ENCODE measurements around the gene KCNJ12.
"Not testable (repeated sequence)": the region's sequence is repeated elsewhere in the genome, so short reads cannot be mapped to it uniquely, and the experiment has no call there.

The KCNJ12 gene

DNA sequence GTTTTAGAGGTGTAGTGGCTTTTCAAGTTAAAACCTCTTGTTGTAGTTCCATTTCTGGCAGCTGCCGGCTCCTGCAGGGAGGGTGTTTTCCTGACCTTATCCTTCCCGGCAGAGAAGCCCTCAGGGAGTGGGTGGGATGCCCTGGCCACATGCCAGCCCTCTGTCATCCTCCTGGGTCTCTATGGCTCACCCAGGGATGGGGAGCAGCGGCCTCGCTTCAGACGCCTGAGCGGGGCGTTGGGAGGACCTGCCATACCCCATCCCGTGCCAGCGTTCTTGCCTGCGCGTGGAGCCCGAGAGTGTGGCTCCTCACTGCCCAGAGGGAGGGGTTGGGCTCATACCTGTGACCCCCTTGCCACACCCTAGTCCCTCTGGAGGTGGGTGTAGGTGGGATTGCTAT is 11.9 kb downstream of the KCNJ12 start:
- DNase-seq, result no peak

DNA sequence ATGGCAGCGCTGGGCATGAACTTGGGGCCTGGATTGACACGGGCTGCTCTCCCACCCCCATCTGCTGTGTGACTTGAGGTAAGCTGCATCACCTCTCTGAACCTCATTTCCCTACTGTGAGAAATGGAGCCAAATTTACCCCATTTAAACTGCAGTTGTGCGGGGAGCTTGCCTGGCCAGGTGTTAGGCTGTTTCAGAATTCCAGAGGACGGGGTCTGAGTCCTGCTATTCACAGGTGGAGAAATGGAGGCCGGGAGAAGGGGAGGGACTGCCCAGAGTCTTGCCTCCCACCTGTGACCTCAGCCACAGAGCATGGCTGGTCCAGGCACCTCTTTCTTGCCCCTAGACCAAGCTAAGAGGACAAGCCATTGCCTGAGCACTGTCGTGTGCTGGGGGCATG is 12.8 kb downstream of the KCNJ12 start:
- DNase-seq, result no peak

DNA sequence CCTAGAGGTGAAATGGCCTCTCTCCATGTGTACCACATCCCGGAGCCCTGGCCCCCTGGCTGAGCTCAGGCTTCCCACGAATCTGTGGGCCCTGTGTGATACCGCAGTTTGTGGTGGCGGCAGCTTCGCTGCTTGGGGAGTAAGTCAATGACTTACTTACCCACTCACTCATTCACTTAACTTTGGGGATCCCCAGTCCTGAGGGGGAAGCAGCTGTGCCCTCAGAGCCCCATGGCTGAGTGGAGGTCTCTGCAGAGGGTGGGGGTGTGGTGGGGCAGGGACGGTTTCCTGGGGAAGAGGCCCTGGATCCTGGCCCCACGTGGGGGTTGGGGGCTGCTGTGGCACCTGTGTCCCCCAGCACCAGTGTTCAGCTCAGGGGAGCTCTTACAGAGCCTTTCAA is 13.2 kb downstream of the KCNJ12 start:
- no peak for DNase-seq

DNA sequence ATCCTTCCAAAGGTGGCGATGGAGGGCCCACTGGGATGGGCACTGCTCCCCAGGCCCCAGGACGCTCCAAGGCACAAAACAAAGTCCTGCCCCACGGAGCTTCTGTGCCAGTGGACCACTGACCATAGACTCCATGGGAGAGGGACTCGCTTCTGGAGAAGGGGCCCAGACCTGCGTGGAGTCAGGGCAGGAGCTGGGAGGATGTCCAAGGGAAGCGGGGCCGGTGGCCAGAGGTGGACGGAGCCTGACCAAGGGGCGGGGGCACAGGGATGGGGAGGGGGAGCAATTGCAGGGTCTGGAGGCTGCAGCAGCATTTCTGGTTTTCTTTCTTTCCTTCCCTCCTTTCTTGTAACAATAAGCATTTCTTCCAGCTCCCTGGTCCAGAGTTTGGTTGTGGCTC is 14.1 kb downstream of the KCNJ12 start:
- no peak for DNase-seq

DNA sequence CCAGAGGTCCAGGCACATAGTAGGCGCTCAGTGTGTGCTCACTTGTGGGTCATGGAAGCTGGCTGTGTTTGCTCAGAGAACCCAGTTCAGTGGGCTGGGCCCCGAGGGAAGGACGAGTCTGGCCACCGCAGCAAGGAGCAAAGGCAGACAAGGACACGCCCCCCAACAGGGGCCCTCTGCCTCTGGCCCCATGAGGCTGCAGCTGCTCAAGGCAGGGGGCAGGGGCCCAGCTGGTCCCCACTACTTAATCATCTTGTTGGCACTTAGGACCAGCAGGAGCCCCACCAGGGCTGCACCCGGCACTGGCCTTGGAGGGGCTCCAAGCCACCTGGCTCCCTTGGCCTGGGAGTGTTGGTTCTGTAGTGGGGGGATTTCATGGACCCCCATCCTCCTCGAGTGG is 16.1 kb downstream of the KCNJ12 start:
- no peak for DNase-seq

DNA sequence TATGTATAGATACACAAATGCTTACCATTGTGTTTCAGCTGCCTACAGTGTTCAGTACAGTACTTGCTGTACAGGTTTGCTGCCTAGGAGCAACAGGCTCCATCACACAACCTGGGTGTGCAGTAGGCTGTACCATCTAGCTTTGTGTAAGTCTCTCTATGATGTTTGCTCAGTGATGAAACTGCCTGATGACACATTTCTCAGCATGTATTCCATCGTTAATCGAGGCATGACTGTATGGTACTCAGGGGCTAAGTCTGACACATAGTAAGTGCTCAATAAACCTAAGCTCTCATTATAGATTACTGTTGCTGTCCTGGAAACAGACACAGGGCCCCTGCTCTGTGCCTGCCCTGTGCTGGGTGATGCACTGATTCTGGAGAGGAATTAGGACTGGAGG is 18.1 kb downstream of the KCNJ12 start:
- no peak for DNase-seq

DNA sequence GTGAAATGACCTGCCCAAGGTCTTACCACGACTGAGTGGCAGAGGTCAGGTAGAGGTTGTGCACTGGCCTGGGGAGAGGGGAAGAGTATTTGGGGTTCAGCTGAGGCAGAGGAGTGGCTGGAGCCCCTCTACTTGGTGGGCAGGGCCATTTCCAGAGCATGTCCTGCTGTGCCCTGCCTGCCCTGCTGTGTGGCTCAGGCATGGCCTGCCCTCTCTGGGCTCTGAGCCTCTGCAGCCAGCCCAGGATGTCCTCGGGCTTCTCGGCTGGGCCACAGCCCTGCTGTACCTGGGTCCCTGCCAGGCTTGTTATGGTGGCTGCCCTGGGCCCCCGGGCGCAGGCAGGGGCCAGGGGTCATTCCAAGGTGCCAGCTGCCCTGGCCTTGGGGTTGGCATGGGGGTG is 19.6 kb downstream of the KCNJ12 start:
- DNase-seq, result no peak

DNA sequence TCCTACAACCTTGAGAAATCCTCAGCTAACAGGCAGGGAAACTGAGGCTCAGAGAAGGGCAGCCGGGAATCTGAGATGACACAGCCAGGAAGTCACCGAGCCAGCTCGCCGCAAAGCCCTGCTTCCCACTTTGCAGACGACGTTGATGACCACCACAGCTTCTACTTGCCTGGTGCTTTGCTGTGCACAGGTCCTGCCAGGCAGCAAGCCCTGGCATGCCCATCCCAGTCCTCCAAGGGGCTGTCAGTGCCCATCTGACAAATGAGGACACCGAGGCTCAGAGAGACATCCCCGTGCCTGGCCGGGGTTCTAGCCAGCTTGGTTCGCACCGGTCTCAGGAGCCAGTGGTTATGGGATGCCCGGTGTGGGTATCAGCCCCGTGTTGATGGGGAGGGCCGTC is 20.1 kb downstream of the KCNJ12 start:
- DNase-seq, result no peak

DNA sequence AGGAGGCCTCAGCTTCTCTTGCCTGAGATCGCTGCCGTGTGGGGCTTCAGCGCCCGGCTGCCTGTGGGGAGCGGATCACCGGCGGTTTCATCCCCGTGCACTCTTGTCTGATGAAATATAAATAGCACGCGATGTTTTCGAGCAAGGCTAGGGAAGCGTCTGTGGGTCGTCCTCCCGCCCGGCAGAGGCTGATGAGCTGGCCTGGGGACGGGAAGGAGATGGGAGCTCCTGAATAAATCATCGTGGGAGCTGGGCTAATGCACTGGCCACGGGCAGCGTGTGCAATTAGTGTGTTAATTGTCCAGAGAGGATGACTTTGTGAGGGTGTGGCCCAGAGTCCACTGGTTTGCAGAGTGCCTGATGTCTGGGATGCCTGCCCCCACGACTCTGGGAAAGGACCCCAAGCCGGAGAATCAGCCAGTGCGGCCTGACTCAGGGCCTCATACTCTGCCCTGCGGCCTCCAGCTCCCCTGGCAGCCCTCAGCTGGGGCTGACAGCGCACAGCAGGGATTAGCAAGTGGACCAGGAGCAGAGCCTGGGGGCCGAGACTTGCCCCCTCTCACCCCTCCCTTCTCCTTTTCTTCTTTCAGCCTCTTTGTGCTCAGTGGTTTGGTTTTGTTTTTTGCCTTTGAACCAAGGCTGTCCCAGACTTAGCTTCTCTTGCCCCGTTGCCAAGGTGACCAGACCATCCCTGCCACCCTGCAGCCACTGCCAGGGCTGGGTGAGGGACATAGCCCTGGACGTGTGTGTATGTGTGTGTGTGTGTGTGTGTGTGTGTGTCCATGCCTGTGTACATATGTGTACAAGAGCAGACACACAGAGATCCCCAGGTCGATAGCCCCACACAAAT is 21.4 kb downstream of the KCNJ12 start:
- no peak for DNase-seq

DNA sequence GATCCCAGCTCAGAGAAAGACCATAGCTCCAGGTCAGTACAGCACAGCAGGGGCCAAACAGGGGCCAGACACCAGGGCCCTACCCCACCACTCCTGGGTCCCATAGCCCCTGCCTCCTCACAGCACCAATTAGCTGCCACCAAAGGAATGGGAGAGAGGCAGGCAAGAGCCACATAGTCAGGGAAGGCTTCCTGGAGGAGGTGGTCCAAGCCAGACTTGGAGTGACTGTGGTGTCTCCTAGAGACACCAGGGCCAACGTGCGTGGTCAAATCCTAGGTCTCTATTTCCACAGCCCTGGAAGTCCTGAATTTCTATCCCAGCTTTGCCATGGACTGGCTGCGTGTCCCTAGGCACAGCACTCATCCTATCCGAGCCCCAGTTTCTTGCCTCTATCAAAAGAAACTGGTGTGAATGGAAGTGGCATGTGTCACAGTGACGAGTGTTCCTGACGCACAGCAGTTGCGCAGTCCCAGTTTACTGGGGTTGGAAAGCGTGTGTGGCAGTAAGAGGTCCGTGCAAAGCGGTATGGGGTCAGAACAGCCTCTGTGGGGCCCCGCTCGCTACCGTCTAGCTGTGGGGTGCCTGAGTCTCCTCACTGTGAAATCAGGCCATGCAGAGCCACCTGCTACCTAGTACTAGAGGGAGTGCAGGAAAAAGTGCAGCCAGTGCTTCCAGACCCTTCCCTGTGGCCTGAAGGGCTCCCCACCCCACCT is 23.5 kb downstream of the KCNJ12 start:
- DNase-seq, result no peak

DNA sequence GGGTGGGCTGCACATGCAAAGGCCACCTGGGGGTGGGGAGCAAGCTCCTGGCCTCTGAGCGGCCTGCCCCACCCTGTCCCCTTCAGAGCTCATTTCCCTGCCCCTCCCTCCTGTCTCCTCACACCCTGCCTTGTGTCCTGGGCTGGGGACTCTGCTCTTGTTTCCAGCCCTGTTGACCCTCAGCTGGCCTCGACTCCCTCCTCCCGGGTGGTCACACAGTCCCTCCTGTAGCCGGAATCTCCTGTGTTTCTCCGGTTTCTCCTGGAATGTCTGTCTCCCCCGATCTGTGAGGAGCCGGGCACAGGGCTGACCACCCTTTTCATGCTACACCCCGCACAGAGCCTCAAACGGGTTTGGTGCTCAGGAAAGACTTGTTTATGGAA is 24.0 kb downstream of the KCNJ12 start:
- DNase-seq, result not testable (repeated sequence)

DNA sequence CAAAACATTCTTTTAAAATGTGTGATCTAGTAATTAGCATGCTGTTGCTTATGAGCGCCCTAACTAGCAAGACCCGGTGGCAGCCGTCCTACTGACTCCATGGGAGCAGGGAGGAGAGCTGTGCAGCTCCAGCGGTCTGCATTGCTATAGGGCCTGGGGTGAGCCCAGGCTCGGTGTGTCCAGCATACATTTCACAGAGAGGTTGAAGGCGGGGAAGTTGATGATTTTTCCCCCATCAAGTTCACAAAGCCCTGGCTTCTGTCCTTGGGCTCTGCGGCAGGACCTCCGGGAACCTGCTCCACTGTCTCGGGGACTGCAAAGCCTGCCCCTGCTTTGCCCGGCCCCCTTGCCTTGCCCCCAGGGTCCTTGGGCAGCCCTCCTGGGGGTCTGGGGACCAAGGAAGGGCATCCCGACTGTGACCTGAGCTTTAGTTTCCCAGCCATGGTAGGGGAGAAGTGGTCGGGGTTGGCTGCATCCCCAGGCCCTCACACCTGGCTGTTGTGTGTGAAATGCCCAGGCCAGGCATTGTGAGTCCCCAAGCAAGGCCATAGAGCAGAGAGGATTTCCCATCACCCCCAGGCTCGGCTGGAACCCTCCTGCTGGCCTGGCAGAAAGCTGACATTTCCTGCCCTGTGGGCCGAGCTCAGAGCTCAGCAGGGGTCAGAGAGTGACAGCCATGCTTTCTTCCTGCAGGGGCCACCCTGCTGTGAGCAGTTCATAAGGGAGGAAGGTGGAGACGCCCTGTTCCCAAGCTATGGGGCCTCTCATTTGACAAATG is 24.8 kb downstream of the KCNJ12 start:
- DNase-seq, result no peak

DNA sequence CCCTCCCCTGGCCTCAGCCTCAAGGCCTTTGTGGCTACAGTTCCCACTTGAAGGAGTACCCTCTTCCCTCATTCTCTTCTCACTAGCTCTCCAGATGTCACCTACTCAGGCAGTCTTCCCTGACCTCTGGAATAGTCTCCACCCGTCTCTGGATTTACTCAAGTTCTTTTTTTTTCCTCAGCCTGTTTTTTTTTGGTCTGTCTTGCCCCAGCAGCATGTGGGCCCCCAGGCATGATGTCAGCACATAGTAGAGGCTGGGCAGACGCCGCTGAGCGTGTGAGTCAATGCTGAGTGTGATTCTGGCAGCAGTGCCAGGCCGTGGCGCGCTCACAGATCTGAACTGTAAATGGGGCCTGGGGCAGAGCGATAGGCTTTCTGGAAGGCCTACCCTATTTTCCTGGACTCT is 26.0 kb downstream of the KCNJ12 start:
- not testable (repeated sequence) for DNase-seq

DNA sequence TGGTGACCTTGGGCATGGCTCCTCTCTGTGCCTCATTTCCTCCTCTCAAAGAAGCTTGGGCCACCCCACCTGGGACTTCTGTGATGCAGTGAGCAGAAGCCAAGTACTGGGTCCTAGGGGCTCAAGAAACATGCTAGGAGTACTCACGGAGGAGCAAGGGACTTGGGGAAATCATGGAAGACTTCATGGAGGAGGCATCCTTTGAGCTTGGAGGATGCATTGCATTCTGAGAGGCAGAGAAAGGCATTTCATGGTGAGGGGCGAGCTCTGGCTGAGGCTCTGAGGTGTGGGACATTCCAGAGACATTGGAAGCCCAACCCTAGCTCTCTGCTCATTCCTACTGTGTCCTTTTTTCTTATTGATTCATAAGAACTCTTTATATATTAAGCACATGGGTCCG is 26.8 kb downstream of the KCNJ12 start:
- DNase-seq, result not testable (repeated sequence)

DNA sequence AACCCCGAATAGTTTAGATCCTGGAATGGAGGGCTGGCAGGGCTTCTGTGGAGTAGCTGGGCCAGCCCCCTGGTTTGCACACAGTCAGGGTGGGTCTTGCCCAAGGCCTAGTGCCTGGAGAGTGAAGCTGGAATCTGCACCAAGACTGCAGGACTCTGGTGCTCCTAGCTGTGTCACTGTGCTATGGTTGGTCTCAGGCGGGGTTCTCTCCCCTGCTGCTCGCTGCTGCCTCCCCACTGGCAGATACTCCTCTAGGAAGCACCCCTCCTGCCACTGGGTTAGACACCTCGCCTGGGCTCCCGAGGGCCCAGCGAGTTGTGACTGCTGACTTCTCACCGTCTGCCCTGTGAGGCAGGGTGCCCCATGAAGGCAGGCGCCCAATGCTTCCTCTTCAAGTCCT is 27.9 kb downstream of the KCNJ12 start:
- not testable (repeated sequence) for DNase-seq

DNA sequence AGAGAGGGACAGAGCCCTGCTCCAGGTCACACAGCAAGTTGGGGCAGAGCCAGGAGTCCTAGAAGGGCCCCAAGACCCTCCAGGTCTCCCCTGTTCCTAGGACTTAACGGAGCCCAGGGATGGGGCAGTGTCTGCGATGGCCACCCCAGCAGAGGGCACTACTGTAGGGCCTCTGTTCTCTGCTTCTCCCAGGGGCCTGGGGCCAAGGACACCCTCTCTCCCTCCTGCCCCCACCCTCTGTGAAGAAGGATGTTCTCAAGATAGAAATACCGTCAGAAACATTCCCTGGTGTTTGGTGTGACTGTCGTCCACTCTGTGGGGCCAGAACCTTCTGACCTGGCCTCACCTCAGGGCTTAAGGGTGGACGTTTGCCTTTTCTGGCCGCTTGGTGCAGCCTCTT is 28.4 kb downstream of the KCNJ12 start:
- DNase-seq, result not testable (repeated sequence)

DNA sequence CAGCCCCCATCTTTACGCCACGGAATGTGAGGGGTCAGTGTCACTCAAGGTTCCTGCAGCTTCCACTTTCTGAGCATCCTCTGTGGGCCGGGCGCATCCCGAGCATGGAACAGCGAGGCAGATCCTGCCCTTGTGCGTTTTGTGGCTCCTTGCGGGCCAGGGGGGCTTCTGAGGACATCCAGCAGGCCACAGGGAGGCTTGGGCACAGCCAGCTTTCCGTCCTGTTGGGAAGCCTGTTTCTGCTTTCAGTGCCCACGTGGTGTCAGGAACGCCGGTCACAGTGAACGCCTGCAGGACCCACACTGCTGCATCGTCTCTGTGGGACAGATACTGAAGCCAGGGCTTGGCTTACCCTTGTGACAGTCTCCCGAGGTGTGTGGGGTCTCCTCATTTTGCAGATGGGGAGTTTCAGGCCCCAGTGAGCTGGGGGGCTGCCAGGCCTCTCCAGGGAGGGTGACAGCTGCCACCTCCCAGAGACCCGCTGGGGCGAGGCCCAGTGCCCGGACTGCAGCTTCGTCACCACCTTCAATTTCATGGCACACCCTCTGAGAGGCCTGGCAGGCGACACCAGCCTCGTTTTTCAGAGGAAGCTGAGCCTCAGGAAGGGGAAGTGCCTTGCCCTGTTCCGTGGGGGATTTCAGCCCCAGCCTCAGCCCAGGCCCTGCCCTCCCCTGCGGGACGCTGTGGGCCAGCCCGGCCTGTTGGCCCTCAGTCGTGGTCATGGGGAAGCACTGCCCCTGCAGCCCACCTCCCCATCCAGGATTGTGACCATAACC is 29.0 kb downstream of the KCNJ12 start:
- DNase-seq, result not testable (repeated sequence)

DNA sequence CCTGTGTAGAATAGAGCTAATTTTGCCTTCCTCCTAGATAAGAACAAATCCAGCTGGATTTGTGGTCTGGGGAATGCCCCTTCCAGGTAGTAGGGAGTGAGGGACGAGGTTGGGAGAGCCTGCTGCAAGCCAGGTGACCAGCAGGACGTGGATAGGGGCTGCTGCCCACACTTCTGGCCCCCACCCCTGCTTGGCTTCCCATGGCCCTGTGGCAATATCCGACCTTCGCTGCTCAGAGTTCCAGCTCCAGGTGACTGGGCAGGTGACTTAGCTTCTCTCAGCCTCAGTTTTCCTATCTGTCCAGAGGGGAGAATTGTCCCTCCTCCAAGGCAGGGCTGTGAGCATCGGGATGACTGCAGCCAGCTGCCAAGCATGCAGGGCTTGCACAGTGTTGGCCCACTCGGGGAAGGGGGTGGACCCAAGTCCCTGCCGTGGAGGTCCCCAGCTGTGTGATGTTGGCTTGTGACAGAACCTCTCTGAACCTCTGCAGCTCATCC is 29.8 kb downstream of the KCNJ12 start:
- not testable (repeated sequence) for DNase-seq

DNA sequence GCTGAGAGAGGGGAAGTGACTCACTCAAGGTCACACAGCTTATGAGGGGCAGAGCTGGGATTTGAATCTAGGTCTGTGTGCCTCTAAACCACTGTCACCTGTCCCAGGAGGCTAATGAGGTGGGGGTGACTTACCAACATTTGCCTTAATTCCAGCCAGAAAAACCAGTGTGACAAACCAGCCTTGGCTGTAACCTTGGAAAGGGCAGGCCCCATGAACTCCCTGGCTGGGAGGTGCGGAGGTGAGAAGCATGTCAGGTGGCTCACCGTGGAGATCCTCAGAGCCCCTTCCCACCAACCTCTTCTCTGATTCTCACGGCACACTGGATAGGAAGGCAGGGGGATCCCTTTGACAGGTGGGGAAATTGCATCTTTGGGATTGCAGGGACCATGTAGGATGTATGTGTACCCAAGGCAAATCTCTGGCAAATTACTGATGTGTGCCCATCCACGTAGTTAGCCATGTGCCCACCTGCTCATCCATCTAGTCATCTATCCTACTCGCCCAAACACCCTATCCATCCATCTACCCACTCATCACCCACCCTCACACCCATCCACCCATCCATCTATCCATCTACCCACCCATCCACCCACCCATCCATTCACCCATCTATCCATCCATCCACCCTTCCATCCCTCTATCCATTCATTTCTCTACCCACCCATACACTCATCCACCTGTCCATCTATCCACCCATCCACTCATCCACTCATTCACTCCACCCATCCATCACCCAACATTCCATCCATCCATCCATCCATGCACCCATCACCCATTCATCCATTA is 30.7 kb downstream of the KCNJ12 start:
- not testable (repeated sequence) for DNase-seq

DNA sequence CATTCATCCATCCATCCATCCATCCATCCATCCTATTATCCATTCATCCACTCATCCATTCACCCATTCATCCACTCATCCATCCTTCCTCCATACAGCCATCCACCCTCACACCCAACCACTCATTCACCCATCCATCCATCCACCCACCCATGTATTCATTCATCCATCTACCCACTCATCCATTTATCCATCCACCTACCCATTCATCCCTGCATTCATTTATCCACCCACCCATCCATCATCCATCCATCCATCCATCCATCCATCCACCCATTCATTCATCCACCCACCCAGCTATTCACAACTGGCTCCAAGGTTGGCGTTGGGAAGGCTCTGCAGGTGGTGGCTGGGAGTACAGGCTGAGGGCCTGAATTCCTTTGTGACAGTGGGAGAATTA is 31.6 kb downstream of the KCNJ12 start:
- DNase-seq, result not testable (repeated sequence)

DNA sequence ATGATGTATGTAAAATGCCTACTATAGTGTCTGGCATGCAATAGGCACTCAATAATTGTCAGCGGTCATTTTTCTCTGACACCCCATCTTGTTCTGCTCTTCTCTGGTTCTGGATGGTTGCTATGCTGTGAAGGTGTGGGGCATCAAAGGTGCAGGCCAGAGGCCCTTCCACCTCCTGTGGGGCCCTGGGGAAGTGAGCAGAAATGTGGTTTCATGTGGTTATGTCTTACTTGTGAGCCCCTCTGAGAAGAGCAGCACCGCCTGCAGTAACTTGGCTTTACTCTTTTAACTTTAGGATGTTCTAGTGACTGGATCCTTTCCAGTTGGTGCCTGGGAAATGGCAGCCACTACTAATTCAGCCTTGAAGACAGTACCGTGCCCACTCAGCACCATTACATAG is 32.1 kb downstream of the KCNJ12 start:
- DNase-seq, result not testable (repeated sequence)
